Smooth muscle cell of the brain vasculature (primary cell): ENCODE measurements around the gene PLEKHM3.

Experiments used
- DNase-seq: peaks from one replicate; pipeline ENCODE4 v3.0.0-alpha.2; 2012; ENCODE audit warnings: low read depth, low spot score

Gene PLEKHM3

GRCh38 chr2:207860685-207861084 lies 164.6 kb downstream of the PLEKHM3 start:
- no peak for DNase-seq

- no peak for DNase-seq
Measured at GRCh38 chr2:207855591-207855990, 169.7 kb downstream of the PLEKHM3 start.

- DNase-seq, result no peak
Measured at GRCh38 chr2:207854484-207855440, 170.6 kb downstream of the PLEKHM3 start.

DNA sequence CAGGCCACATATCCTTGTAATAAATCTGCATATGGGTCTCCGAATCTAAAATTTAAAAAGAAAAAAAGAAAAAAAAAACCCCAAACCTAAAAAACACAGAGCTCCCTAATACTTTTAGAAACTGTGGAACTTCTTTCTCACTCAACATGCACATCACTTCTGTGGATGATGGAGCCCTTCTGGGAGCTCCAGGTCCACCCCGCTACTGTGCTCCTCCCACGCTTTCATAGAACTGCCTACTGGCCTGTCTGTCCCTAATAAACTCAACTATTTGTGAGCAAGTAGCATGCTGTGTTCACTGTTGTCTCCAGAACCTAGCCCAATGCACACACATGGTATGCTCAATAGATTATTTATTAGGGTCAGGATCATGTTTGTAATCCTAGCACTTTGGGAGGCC lies 172.5 kb downstream of the PLEKHM3 start:
- no peak for DNase-seq

DNA sequence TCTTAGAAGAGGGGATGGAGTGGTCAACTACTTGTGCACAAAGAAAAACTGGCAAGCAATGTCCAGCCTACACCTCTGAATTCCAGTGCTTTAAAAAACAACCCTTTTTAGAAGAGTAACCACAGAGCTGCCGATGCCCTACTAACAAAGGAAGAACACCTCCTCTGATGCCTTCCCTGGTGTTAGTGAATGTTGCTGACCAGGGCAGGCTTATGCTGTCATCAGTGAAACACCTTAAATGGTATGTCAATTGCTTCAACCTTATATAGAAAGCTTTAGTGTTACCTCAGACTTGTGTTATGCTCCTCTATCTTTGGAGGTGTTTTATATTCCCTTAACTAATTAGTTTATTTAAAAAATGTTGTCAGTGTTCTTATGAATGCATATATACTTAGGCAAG lies 175.9 kb downstream of the PLEKHM3 start:
- DNase-seq, result no peak

DNA sequence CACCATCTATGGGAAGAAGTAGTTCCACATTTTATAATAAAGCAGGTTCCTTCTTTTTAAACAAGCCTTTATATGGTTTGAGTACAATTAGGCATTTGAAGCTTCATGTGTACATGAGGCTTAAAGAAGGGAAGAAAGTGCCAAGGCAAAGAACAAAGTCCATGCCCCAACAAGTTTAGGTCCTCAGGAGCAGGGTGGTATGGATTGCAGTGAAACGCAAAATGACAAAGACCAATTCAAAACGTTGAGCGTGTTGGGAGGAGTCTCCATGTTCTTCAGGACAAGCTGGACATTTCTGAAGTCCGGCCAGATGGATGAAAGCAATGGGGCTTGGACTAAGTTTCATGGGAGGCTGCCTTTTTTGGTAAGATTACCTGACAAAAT lies 176.8 kb downstream of the PLEKHM3 start:
- no peak for DNase-seq

DNA sequence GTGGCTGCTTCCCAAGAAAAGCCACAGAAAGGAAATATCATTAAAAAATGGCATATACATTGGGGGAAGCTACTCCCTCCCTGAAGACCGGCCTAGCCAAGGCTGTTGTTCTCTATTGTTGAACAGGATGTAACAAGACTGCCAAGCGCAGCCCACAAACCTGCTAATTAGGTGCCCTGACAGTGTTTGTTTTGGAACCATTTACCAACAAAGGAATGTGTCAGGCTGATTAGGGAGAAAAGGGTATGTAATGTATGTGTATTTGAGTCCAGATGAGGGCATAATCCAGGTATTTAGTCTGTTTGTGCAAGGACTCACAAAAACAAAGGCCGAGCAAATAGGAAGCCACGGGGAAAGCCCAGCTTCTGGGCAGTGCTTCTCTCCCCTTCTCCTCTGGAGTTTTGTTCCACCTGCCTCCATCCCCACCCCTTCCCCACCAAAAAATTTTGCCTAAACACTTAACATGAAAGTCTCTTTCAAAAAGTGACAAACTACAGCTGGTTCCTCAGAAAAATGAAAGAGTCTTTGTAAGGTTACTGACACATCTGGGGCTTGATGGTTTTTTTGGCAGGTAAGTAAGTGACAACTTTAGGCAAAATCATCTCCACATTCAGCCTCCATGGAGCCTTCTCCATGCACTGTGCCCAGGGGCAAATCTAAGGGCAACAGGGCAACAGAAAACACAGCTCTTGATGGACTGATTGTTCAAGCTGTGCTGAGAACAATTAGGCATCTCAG lies 177.4 kb downstream of the PLEKHM3 start:
- no peak for DNase-seq

GRCh38 chr2:207847098-207847806 lies 178.1 kb downstream of the PLEKHM3 start:
- no peak for DNase-seq

- DNase-seq, result no peak
Measured at GRCh38 chr2:207845202-207845864, 180.0 kb downstream of the PLEKHM3 start.

GRCh38 chr2:207844648-207845047 lies 180.7 kb downstream of the PLEKHM3 start:
- no peak for DNase-seq

DNA sequence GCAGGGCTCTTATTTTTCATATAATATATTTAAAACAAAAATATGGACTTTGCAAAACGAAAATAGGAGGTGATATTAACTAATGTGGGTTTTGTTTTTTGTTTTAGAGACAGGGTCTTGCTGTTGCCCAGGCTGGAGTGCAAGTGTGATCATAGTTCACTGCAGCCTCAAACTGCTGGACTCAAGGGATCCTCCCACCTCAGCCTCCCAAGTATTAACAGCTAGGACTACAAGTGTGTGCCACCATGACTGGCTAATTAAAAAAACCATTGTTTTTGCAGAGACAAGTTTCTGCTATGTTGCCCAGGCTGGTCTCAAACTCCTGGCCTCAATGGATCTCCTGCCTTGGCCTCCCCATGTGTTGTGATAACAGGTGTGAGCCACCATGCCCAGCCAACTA lies 185.2 kb downstream of the PLEKHM3 start:
- no peak for DNase-seq

DNA sequence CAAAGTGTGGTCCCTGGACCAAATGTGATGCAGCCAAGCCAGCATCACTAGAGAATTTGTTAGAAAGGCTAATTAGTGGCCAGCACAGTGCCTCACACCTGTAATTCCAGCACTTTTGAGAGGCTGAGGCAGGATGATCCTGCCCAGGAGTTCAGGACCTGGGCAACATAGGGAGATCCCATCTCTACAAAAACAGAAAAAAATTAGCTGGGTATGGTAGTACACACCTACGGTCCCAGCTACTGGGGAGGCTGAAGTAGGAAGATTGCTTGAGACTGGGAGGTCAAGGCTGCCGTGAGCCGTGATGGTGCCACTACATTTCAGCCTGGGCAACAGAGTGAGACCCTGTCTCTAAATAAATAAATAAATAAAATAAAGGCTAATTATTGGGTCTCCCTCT lies 185.8 kb downstream of the PLEKHM3 start:
- DNase-seq, result no peak

DNA sequence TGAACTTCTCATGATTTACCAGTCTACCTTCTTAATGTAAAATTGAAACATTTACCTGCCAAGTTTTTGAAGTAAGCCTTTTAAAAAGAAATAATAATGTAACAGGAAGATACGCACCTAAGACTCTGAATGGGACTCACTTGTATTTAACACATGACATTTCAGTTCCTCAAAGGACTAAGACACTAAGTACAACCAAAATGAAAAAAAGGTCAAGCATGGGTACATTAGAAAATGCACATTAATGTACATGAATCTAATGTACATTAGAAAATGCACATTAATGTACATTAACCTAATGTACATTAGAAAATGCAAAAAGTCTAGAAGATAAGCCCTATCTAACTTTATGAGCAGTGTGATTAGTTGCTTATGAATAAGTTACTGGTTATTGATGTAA lies 186.3 kb downstream of the PLEKHM3 start:
- DNase-seq, result no peak

DNA sequence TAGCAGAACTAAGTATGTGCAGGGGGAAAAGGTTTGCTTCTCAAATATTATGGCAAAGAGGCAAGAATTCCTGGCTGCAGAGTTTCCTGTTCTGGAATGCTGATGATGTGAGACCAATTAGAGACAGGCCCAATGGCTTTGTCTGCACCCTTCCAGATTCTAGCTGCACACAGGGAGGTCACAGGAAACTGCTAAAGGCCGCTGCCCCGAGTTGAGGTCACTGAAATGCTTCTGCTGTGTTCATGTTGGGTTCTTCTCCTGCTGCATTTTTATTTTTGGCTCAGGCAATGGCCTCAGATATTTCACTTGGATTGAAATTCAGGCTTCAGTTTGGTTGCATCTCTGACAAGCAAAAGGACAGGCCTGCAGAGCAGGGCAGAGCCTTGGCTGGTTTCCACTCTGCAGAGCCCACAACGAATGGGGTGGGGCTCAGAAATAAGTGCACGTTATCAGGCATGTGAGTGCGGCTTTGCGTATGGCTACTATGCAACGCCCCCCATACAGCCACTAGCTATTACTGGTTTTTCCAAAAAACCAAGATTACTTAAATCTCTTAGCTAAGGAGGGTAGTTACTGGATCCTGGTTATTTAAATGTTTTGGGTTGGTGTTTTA lies 188.7 kb downstream of the PLEKHM3 start:
- no peak for DNase-seq

DNA sequence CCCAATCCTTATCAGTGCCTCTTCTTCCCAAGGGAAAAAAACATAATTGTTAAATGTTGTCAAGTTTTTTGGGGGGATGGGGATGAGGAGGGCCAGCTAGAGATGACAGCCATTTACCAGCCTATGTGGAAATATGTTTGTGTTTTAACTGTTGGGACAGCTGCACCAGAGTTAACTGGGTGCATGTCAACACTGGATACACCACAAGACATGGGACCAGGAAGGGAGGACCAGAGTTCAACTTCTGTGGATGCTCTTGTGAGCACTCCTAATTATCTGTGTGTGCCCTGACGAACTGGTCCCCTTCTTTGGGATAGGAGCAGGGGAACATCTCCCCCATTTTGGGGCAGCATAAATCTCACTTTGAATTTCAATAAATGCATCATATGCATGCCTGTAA lies 189.5 kb downstream of the PLEKHM3 start:
- DNase-seq, result no peak

DNA sequence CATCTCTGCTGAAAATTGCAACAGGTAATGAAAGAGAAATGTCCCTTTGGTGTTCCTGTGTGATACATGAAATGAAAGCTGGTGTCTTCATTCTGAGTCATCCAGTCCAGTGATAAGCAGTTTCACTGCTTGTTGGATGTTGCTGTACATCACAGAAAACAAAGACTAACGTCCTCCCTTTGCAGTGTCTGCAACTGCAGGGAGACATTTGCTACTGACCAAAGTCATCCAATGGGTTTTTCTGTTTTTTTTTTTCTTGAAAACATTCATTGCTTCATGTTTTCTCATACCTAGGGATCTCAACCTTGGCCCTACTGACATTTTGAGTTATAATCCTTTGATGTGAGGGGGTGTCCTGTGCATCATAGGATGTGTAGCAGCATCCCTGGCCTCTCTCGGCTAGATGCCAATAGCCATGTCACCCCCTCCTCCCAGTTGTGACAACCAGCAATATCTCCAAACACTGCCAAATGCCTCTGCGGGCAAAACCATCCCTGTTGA lies 192.0 kb downstream of the PLEKHM3 start:
- no peak for DNase-seq

- DNase-seq, result no peak
Measured at GRCh38 chr2:207831584-207832248, 193.6 kb downstream of the PLEKHM3 start.

GRCh38 chr2:207830778-207831438 lies 194.4 kb downstream of the PLEKHM3 start:
- no peak for DNase-seq

DNA sequence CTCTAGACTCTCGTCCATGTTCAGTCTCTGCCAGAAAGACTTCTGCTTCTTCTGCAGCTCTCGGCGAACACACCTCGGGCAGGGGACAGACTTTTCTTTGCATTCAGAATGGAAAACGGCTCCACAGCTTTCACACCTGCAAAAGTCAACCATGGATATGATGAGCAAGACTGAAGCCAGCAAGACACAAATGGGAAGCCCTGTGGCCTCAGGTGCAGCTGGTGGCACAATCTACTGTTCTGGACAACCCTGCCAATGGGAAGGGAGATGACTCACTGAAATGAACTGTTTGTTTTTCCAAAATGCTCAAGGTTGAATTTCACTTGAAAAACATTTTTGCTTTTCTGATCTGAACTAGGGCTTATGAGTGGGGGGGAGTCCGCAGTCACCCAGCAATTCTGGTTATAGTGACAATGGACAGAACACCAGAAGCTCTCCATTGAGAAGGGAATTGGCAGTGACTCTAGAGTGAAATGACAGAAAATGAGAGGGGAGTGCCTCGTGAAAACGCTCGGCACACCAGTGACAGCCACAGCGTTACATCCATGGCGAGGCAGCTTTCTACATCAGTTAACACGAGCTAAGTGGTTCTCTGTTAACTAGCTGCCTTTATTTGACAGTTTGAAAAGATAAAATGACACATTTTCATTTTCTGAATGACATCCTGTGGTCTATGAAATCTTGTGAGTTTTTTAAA lies 196.8 kb downstream of the PLEKHM3 start:
- no peak for DNase-seq
